H1 (cell line): ENCODE results near the gene NFE2L2. TPM values are rescaled to one million over a fixed set of nuclear protein-coding genes. Genes with fewer than 3 reads are reported as not detected.

Experiments used
- CTCF ChIA-PET: fragments of 300-600 bp; sonication (Branson Sonifier 250); formaldehyde crosslinking; loops from one replicate; lab custom pipeline; 2021; ENCODE audit not compliant: partially characterized antibody; lab: Charles Lee
- POLR2A ChIA-PET: fragments of 300-600 bp; sonication (Branson Sonifier 250); formaldehyde crosslinking; loops from one replicate; lab custom pipeline; 2021; ENCODE audit warnings: inconsistent platforms; ENCODE audit not compliant: partially characterized antibody; lab: Charles Lee
- DNase-seq, 2 experiments: peaks; one replicate each; pipeline versions ENCODE4 v3.0.0 to v3.0.0-alpha.2; 2010 to 2022; ENCODE audit warnings: low spot score in 2 of 2, low read depth in 1 of 2, mixed read lengths in 1 of 2
- FAIRE-seq: peaks from 2 replicates; lab custom pipeline; 2011; peaks lifted over from hg19 to GRCh38; lab: Jason Lieb, UNC
- H2AFZ ChIP-seq: 2 replicates; pipeline ENCODE4 v1.8.1; 2012; ENCODE audit warnings: low read length, inconsistent platforms
- H2AK5ac ChIP-seq: 2 replicates; pipeline ENCODE4 v1.6.1; 2013; ENCODE audit warnings: low read depth, low read length
- H2BK120ac ChIP-seq: replicated peaks from 2 replicates; pipeline ENCODE3; 2013; ENCODE audit warnings: low read depth, low read length, inconsistent platforms
- H2BK12ac ChIP-seq: 2 replicates; pipeline ENCODE4 v1.6.1; 2013; ENCODE audit warnings: low read depth, low read length
- H2BK15ac ChIP-seq: 2 replicates; pipeline ENCODE4 v1.6.1; 2013; ENCODE audit warnings: low read length
- H2BK20ac ChIP-seq: 2 replicates; pipeline ENCODE4 v1.6.1; 2013; ENCODE audit warnings: low read length
- H2BK5ac ChIP-seq: 2 replicates; pipeline ENCODE4 v1.6.1; 2013; ENCODE audit warnings: low read depth, low read length
- H3K14ac ChIP-seq: 2 replicates; pipeline ENCODE4 v1.6.1; 2013; ENCODE audit warnings: inconsistent platforms; ENCODE audit not compliant: insufficient read length
- H3K18ac ChIP-seq: 2 replicates; pipeline ENCODE4 v1.6.1; 2013; ENCODE audit warnings: low read length; ENCODE audit errors: extremely low read depth
- H3K23ac ChIP-seq: 2 replicates; pipeline ENCODE4 v1.6.1; 2013; ENCODE audit warnings: inconsistent platforms; ENCODE audit not compliant: insufficient read length
- H3K23me2 ChIP-seq: 2 replicates; pipeline ENCODE4 v1.6.1; 2013; ENCODE audit warnings: low read depth, low read length
- H3K27ac ChIP-seq: 2 replicates; pipeline ENCODE4 v1.6.1; 2011; ENCODE audit warnings: low read depth, low read length, inconsistent platforms
- H3K27me3 ChIP-seq, 4 experiments: replicated peaks in 1 of 4; 1 replicate in 1 of 4; 2 replicates in 3 of 4; pipeline versions ENCODE4 v1.6.1 to v1.8.1; 2011 to 2013; ENCODE audit warnings: low read length in 3 of 4, mild to moderate bottlenecking in 3 of 4, inconsistent platforms in 2 of 4, mixed read lengths in 2 of 4, moderate library complexity in 1 of 4; ENCODE audit not compliant: control insufficient read depth in 3 of 4, insufficient read depth in 3 of 4; ENCODE audit errors: extremely low read depth in 1 of 4
- H3K36me3 ChIP-seq, 4 experiments: 2 replicates each; pipeline versions ENCODE4 v1.6.1 to v1.8.1; 2011 to 2013; ENCODE audit warnings: mild to moderate bottlenecking in 4 of 4, low read length in 3 of 4, moderate library complexity in 2 of 4, control low read depth in 1 of 4, inconsistent platforms in 1 of 4; ENCODE audit not compliant: insufficient read depth in 4 of 4, control insufficient read depth in 2 of 4
- H3K4ac ChIP-seq: replicated peaks from 2 replicates; pipeline ENCODE3; 2013; ENCODE audit warnings: low read length, low read depth, mixed read lengths, inconsistent platforms; ENCODE audit not compliant: insufficient read length
- H3K4me1 ChIP-seq, 4 experiments: replicated peaks in 1 of 4; 1 replicate in 1 of 4; 2 replicates in 3 of 4; pipeline versions ENCODE4 v1.6.1 to v1.8.1; 2011 to 2013; ENCODE audit warnings: low read length in 3 of 4, inconsistent platforms in 2 of 4, mixed read lengths in 1 of 4; ENCODE audit not compliant: insufficient read depth in 4 of 4, control insufficient read depth in 3 of 4
- H3K4me2 ChIP-seq, 2 experiments: 2 replicates each; pipeline versions ENCODE4 v1.6.1 to v1.8.1; 2011 to 2013; ENCODE audit warnings: low read depth in 2 of 2, low read length in 2 of 2, control low read depth in 1 of 2, inconsistent platforms in 1 of 2, mild to moderate bottlenecking in 1 of 2; ENCODE audit not compliant: insufficient read depth in 1 of 2
- H3K4me3 ChIP-seq, 4 experiments: fragments of 200-600, 300-600 bp in 1 of 4; sonication (generic), shearing (Covaris generic), sonication (Bioruptor Twin) in 1 of 4; 2 replicates each; pipeline versions ENCODE4 v1.5.1 to v1.8.1; 2011 to 2016; ENCODE audit warnings: low read length in 4 of 4, low read depth in 3 of 4, control low read depth in 2 of 4, inconsistent platforms in 2 of 4, mild to moderate bottlenecking in 2 of 4, mixed read lengths in 1 of 4, moderate library complexity in 1 of 4; ENCODE audit not compliant: insufficient read depth in 2 of 4; ENCODE audit errors: extremely low read depth in 1 of 4
- H3K56ac ChIP-seq: replicated peaks from 2 replicates; pipeline ENCODE3; 2013; ENCODE audit warnings: low read depth, mild to moderate bottlenecking, mixed read lengths, low read length, inconsistent platforms; ENCODE audit not compliant: insufficient read length
- H3K79me1 ChIP-seq: 2 replicates; pipeline ENCODE4 v1.6.1; 2013; ENCODE audit warnings: low read depth, low read length, control low read depth
- H3K79me2 ChIP-seq, 2 experiments: 2 replicates each; pipeline versions ENCODE4 v1.6.1 to v1.8.1; 2012 to 2013; ENCODE audit warnings: low read length in 2 of 2, mild to moderate bottlenecking in 2 of 2, inconsistent platforms in 1 of 2; ENCODE audit not compliant: insufficient read depth in 2 of 2, control insufficient read depth in 1 of 2
- H3K9ac ChIP-seq, 4 experiments: replicated peaks in 1 of 4; 1 replicate in 1 of 4; 2 replicates in 3 of 4; pipeline versions ENCODE4 v1.6.1 to v1.8.1; 2011 to 2013; ENCODE audit warnings: low read depth in 3 of 4, low read length in 3 of 4, control low read depth in 2 of 4, mild to moderate bottlenecking in 2 of 4, moderate library complexity in 2 of 4, inconsistent platforms in 1 of 4; ENCODE audit errors: extremely low read depth in 1 of 4
- H3K9me3 ChIP-seq, 2 experiments: 2 replicates each; pipeline versions ENCODE4 v1.6.1 to v1.8.1; 2012 to 2013; ENCODE audit warnings: mild to moderate bottlenecking in 2 of 2, moderate library complexity in 2 of 2, control low read depth in 1 of 2, inconsistent platforms in 1 of 2, low read depth in 1 of 2, low read length in 1 of 2, mixed read lengths in 1 of 2; ENCODE audit not compliant: insufficient read depth in 2 of 2
- H4K20me1 ChIP-seq, 2 experiments: replicated peaks in 1 of 2; 2 replicates each; pipeline versions ENCODE3 to v1.8.1; 2011 to 2013; ENCODE audit warnings: inconsistent platforms in 2 of 2, low read length in 2 of 2, mild to moderate bottlenecking in 1 of 2; ENCODE audit not compliant: insufficient read depth in 2 of 2, control insufficient read depth in 1 of 2
- H4K5ac ChIP-seq: 2 replicates; pipeline ENCODE4 v1.6.1; 2013; ENCODE audit warnings: low read length, low read depth, mixed read lengths, inconsistent platforms; ENCODE audit not compliant: insufficient read length
- H4K8ac ChIP-seq: 2 replicates; pipeline ENCODE4 v1.8.0; 2013; ENCODE audit warnings: mild to moderate bottlenecking, moderate library complexity, low read length, inconsistent platforms; ENCODE audit not compliant: insufficient read depth; ENCODE audit errors: extremely low read depth
- H4K91ac ChIP-seq: replicated peaks from 2 replicates; pipeline ENCODE3; 2013; ENCODE audit warnings: low read length, mixed read lengths, inconsistent platforms; ENCODE audit not compliant: insufficient read length
- CREB1 ChIP-seq: IDR thresholded peaks from 2 replicates; pipeline ENCODE4 v1.6.1; 2012; ENCODE audit warnings: inconsistent platforms
- E2F6 ChIP-seq: IDR thresholded peaks from 2 replicates; pipeline ENCODE4 v1.6.1; 2012; ENCODE audit warnings: inconsistent platforms
- EP300 ChIP-seq, 2 experiments: IDR thresholded peaks; 1 replicate in 1 of 2; 2 replicates in 1 of 2; pipeline ENCODE4 v1.6.1; 2011 to 2012; ENCODE audit warnings: low read depth in 2 of 2, low read length in 2 of 2, mild to moderate bottlenecking in 2 of 2, borderline replicate concordance in 1 of 2, inconsistent platforms in 1 of 2, moderate library complexity in 1 of 2
- MAFK ChIP-seq: IDR thresholded peaks from 2 replicates; pipeline ENCODE4 v1.6.1; 2012; ENCODE audit warnings: low read depth, mild to moderate bottlenecking, improper control_type of control experiment, low read length
- RAD21 ChIP-seq, 2 experiments: IDR thresholded peaks in 1 of 2; conservative IDR thresholded peaks in 1 of 2; 2 replicates each; pipeline ENCODE4 v1.6.1; 2011; ENCODE audit warnings: low read depth in 2 of 2, low read length in 2 of 2, improper control_type of control experiment in 1 of 2, inconsistent platforms in 1 of 2, mild to moderate bottlenecking in 1 of 2, moderate library complexity in 1 of 2
- SIX5 ChIP-seq: IDR thresholded peaks from 2 replicates; pipeline ENCODE4 v1.6.1; 2011; ENCODE audit warnings: mild to moderate bottlenecking, low read depth, low read length
- SUZ12 ChIP-seq: fragments of 200-600 bp; sonication (generic); IDR thresholded peaks from 2 replicates; pipeline ENCODE4 v1.6.1; 2012; ENCODE audit warnings: mild to moderate bottlenecking, inconsistent platforms, low read length, moderate library complexity, mixed read lengths
- YY1 ChIP-seq: IDR thresholded peaks from 2 replicates; pipeline ENCODE4 v1.6.1; 2011; ENCODE audit warnings: low read depth, mild to moderate bottlenecking, low read length
- WGBS, 2 experiments: shearing (Covaris generic) in 1 of 2; methylation state at CpG; one replicate each; pipeline versions ENCODE4 v1.1.6 to v1.1.7; 2013 to 2015; ENCODE audit warnings: low lambda C conversion rate in 2 of 2, mixed read lengths in 2 of 2, inconsistent platforms in 1 of 2, low coverage in 1 of 2, missing lambda C conversion rate in 1 of 2; ENCODE audit not compliant: insufficient replicate concordance in 2 of 2, insufficient coverage in 1 of 2, insufficient read length in 1 of 2; ENCODE audit errors: extremely low coverage in 1 of 2, missing lambda C conversion rate in 1 of 2; 5-methylcytosine and 5-hydroxymethylcytosine counted together
- polyA plus RNA-seq, 7 experiments: library from polyadenylated mRNA; depleted of rRNA in 3 of 7; stranded (reverse) in 5 of 7; unstranded in 2 of 7; fragments of >200 nt in 5 of 7; fragments of 200-250 nt in 2 of 7; gene quantifications; 1 replicate in 5 of 7; 2 replicates in 1 of 7; 4 replicates in 1 of 7; pipeline versions ENCODE4 v1.2.1 to v1.2.3, GENCODE V29; 2011 to 2013; ENCODE audit warnings: missing spikeins in 2 of 7, mixed read lengths in 2 of 7
- total RNA-seq: library from RNA; stranded (reverse); fragmentation: NEBNext Ultra II Directional; extraction: Animal tissue kit (Norgen Biotek cat#: 25700); gene quantifications from 2 replicates; pipeline ENCODE4 v1.2.1, GENCODE V29; 2021

Gene NFE2L2
- total and polyA plus RNA-seq, 2 of the 8 experiments (the other 6 are each of a cell fraction or from before 2014, with no cell fraction given): 33.2 to 34.5 TPM

DNA sequence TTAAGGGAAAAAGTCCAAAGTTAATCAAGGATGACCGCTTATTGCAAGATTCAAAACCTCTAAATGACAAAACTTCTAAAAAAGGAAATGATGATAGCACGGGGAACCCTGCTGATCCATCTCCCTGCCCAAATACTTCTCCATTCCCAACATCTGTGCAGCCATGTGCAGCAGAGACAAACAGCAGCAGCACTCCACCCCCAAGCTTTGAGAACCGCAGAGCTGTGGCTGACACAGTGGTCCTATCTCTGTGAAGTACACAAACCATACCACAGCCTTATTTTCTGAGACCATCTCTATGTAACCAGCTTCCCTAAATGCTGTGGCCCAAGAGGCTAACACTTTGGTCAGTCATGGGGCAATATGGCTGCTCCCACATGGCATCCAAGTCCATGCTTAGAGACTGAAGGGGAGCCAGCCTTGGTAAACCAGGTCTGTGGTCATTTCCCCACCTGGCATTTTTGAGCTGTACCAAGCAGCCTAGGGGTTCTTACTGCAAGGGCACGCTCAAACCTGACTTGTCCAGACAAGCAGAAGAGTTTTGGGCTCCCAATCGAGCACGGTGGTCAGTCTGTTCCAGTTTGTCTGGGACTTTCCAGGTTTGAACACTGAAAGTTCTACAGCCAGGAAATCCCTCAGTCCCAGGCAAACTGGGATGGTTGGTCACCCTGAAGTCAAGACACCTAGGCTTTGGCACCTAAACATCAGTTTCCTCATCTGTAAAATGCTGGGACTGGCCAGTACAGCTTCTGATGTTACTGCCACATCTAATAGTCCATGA is 17.1 kb upstream of the NFE2L2 start:
- Histone ChIP-seq H2BK15ac (0 out of 2 replicates have a peak overlapping the region, but pooled peaks have one; percentile 73), H3K27me3 (no peaks in the 10 kb centered on the region), H2BK20ac (no peak overlapping the region), H2BK120ac (no peak overlapping the region), H3K56ac (no peak overlapping the region), H4K5ac (no peak overlapping the region), H2AK5ac (no peak overlapping the region), H3K9me3 (no peaks in the 10 kb centered on the region), H3K23ac (no peak overlapping the region), H3K79me2 (no peaks in the 10 kb centered on the region), H3K23me2 (no peaks in the 10 kb centered on the region), H3K4me3 (no peak overlapping the region; a peak in 1 of 8 replicates), H3K36me3 (no peaks in the 10 kb centered on the region), H3K4me2 (no peak overlapping the region), H3K4ac (no peak overlapping the region), H3K79me1 (no peaks in the 10 kb centered on the region), H3K14ac (no peak overlapping the region), H3K18ac (no peak overlapping the region), H3K27ac (no peak overlapping the region), H4K8ac (no peak overlapping the region), H3K4me1 (no peaks in the 10 kb centered on the region), H2AFZ (no peak overlapping the region), H4K20me1 (no peaks in the 10 kb centered on the region), H2BK5ac (no peak overlapping the region), H2BK12ac (no peak overlapping the region), H4K91ac (no peak overlapping the region), H3K9ac (no peak overlapping the region)
- ChIA-PET POLR2A (interaction anchor here (1.1 to 5.9 kb wide), 2 partner anchors 9 to 17 kb away, joined by 7 to 28 read pairs; partner anchors contain the start of gene NFE2L2), CTCF (interaction anchor here (0.7 to 4.1 kb wide), 13 partner anchors 9 to 444 kb away, joined by 3 to 24 read pairs (median 10); partner anchors contain the start of gene NFE2L2)
- FAIRE-seq (no peak), DNase-seq (no peak)
- 94% methylated on average over 6 of the region's 6 CpGs; no CpG with 5 or more reads in 1 of the 2 experiments for WGBS, 2 experiments
- TF ChIP-seq RAD21 (IDR thresholded peaks at IDR 0.05 in 1 of 2, conservative IDR thresholded peaks at IDR 0.05 in 1 of 2; ENCODE audit: low read depth in 2 of 2, low read length in 2 of 2): no peak
- no peak for TF ChIP-seq E2F6
- TF ChIP-seq SUZ12: no peak
- TF ChIP-seq EP300 (IDR thresholded peaks at IDR 0.05; ENCODE audit: borderline replicate concordance in 1 of 2, low read depth in 2 of 2, low read length in 2 of 2): no peak
- TF ChIP-seq MAFK: no peak
- TF ChIP-seq CREB1: no peak
- TF ChIP-seq YY1: no peak
- no peak for TF ChIP-seq SIX5
